NB4 (cell line): ENCODE data around the gene ZNF579.

ENCODE experiments used
- CTCF ChIP-seq: IDR thresholded peaks from one replicate; pipeline ENCODE4 v1.5.1; 2012; ENCODE audit warnings: low read depth, low read length
- MAX ChIP-seq: IDR thresholded peaks from 2 replicates; pipeline ENCODE4 v1.6.1; 2011; ENCODE audit warnings: low read depth, low read length
- MYC ChIP-seq: IDR thresholded peaks from 2 replicates; pipeline ENCODE4 v1.6.1; 2011; ENCODE audit warnings: low read depth, low read length
- POLR2A ChIP-seq: IDR thresholded peaks from 2 replicates; pipeline ENCODE4 v1.6.1; 2011; ENCODE audit warnings: mild to moderate bottlenecking; ENCODE audit not compliant: insufficient read length; ENCODE audit errors: extremely low read depth

DNA sequence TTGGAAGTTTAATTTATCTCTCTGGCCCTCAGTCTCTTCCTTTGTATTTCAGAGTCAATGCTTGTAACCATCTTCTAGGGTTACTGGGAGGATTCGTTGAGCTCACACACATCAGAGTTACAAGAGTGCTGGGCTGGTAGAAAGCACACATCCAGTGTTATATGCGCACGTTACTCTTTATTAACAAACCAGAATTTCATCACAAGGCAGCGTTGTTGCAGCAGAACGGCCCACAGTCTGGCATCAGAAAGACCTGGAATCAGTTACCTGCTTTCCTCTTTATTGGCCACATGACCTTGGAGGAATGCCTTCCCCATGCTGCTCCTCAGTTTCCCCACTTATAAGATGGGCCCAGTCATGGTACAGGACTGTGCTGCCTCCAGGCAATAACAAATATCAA is 28.7 kb upstream of the ZNF579 start:
- TF ChIP-seq MAX (no peak), CTCF (no peak), MYC (no peak), POLR2A (no peak)
